HL-60 (cell line): ENCODE data around the gene LCOR.

Experiments
- GABPA ChIP-seq: IDR thresholded peaks from 2 replicates; pipeline ENCODE4 v1.6.1; 2012; ENCODE audit warnings: low read depth
- POLR2AphosphoS5 ChIP-seq: IDR thresholded peaks from 2 replicates; pipeline ENCODE4 v1.6.1; 2012; ENCODE audit warnings: low read depth
- REST ChIP-seq: IDR thresholded peaks from 2 replicates; pipeline ENCODE4 v1.6.1; 2012; ENCODE audit warnings: low read depth; ENCODE audit not compliant: insufficient replicate concordance
- TF ChIP-seq, protein P1 (sequence below): IDR thresholded peaks from one replicate; pipeline ENCODE4 v1.5.1; 2011; ENCODE audit warnings: low read length, control low read depth, inconsistent platforms; ENCODE audit not compliant: insufficient read depth

DNA sequence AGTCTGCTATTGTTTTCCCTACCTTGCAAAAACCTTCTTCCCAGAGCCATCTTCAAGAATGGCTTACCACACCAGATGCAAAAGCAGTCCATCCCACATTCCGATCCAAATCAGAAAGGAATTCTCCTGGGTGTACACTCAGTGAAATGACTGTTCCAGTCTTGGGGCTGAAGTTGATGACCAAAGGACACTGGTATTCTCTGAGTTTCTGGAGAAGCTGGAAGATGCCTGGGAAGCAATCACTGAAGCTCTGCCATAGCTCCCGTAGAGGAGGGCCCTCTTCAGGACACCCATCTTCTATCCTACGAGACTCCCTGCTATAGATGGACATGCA is 155.7 kb downstream of the LCOR start:
- TF ChIP-seq POLR2AphosphoS5 (no peak), REST (no peak), GABPA (no peak)
- TF ChIP-seq, protein P1, sequence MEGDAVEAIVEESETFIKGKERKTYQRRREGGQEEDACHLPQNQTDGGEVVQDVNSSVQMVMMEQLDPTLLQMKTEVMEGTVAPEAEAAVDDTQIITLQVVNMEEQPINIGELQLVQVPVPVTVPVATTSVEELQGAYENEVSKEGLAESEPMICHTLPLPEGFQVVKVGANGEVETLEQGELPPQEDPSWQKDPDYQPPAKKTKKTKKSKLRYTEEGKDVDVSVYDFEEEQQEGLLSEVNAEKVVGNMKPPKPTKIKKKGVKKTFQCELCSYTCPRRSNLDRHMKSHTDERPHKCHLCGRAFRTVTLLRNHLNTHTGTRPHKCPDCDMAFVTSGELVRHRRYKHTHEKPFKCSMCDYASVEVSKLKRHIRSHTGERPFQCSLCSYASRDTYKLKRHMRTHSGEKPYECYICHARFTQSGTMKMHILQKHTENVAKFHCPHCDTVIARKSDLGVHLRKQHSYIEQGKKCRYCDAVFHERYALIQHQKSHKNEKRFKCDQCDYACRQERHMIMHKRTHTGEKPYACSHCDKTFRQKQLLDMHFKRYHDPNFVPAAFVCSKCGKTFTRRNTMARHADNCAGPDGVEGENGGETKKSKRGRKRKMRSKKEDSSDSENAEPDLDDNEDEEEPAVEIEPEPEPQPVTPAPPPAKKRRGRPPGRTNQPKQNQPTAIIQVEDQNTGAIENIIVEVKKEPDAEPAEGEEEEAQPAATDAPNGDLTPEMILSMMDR, result no peak
